CD14-positive monocyte (primary cell): Measurements from ENCODE around the gene DMAC1. TPM values are rescaled to one million over a fixed set of nuclear protein-coding genes. Genes with fewer than 3 reads are reported as not detected.

Experiments
- DNase-seq, 3 donors: peaks; one replicate each; pipeline ENCODE4 v3.0.0-alpha.2; 2011 to 2022
- H2AFZ ChIP-seq: 2 replicates; pipeline ENCODE4 v1.6.0; 2012; ENCODE audit warnings: mild to moderate bottlenecking, low read depth, low read length, inconsistent platforms; ENCODE audit not compliant: insufficient read depth, poor library complexity, severe bottlenecking
- H3K27ac ChIP-seq, 2 donors: 1 replicate in 1 of 2; 2 replicates in 1 of 2; pipeline ENCODE4 v1.5.1; 2012 to 2013; ENCODE audit warnings: low read length in 2 of 2, control low read depth in 1 of 2, inconsistent platforms in 1 of 2, low read depth in 1 of 2, mild to moderate bottlenecking in 1 of 2
- H3K27me3 ChIP-seq, 2 donors: one replicate each; pipeline versions ENCODE4 v1.6.0 to v1.6.1; 2011 to 2013; ENCODE audit warnings: low read length in 2 of 2; ENCODE audit not compliant: control insufficient read depth in 2 of 2, insufficient read depth in 2 of 2
- H3K36me3 ChIP-seq, 2 donors: replicated peaks in 1 of 2; 1 replicate in 1 of 2; 2 replicates in 1 of 2; pipeline versions ENCODE4 v1.5.1 to v1.6.1; 2012 to 2013; ENCODE audit warnings: low read length in 2 of 2, control low read depth in 1 of 2, inconsistent platforms in 1 of 2, mild to moderate bottlenecking in 1 of 2; ENCODE audit not compliant: insufficient read depth in 2 of 2, control insufficient read depth in 1 of 2
- H3K4me1 ChIP-seq, 2 donors: 1 replicate in 1 of 2; 2 replicates in 1 of 2; pipeline versions ENCODE4 v1.5.1 to v1.6.1; 2012 to 2013; ENCODE audit warnings: low read length in 2 of 2, control low read depth in 1 of 2, inconsistent platforms in 1 of 2, mild to moderate bottlenecking in 1 of 2, moderate library complexity in 1 of 2; ENCODE audit not compliant: insufficient read depth in 2 of 2, control insufficient read depth in 1 of 2
- H3K4me2 ChIP-seq: replicated peaks from 2 replicates; pipeline ENCODE3; 2012; ENCODE audit warnings: low read length, moderate library complexity, mild to moderate bottlenecking; ENCODE audit not compliant: poor library complexity, severe bottlenecking; ENCODE audit errors: extremely low read depth
- H3K4me3 ChIP-seq, 3 experiments: fragments of 200-600 bp in 1 of 3; sonication (generic) in 1 of 3; replicated peaks in 1 of 3; 1 replicate in 2 of 3; 2 replicates in 1 of 3; pipeline ENCODE4 v1.5.1; 2011 to 2013; ENCODE audit warnings: low read length in 3 of 3, mild to moderate bottlenecking in 3 of 3, control low read depth in 2 of 3, low read depth in 2 of 3, inconsistent platforms in 1 of 3, moderate library complexity in 1 of 3
- H3K79me2 ChIP-seq: 2 replicates; pipeline ENCODE4 v1.6.0; 2012; ENCODE audit warnings: mild to moderate bottlenecking, control low read depth, inconsistent platforms, low read length, moderate library complexity; ENCODE audit not compliant: insufficient read depth
- H3K9ac ChIP-seq: 2 replicates; pipeline ENCODE4 v1.6.0; 2017; ENCODE audit warnings: low read length, mild to moderate bottlenecking; ENCODE audit not compliant: insufficient read depth, poor library complexity, severe bottlenecking
- H3K9me3 ChIP-seq, 2 donors: replicated peaks in 1 of 2; 1 replicate in 1 of 2; 2 replicates in 1 of 2; pipeline versions ENCODE4 v1.5.1 to v1.6.1; 2012 to 2013; ENCODE audit warnings: low read length in 2 of 2, control low read depth in 1 of 2; ENCODE audit not compliant: control insufficient read depth in 1 of 2, insufficient read depth in 1 of 2
- H4K20me1 ChIP-seq: 2 replicates; pipeline ENCODE4 v1.6.0; 2012; ENCODE audit warnings: mild to moderate bottlenecking, low read length, control low read depth, moderate library complexity; ENCODE audit not compliant: insufficient read depth
- H3K27ac Mint-ChIP-seq, 7 donors: one replicate each; pipeline ENCODE4 v1.8.0; 2020; ENCODE audit warnings: mild to moderate bottlenecking in 7 of 7, mixed read lengths in 7 of 7, moderate library complexity in 6 of 7, inconsistent platforms in 2 of 7
- H3K27me3 Mint-ChIP-seq, 3 donors: one replicate each; pipeline ENCODE4 v1.8.0; 2021 to 2022; ENCODE audit warnings: low read depth in 3 of 3, mild to moderate bottlenecking in 3 of 3, mixed read lengths in 3 of 3, moderate library complexity in 3 of 3, inconsistent platforms in 1 of 3
- H3K36me3 Mint-ChIP-seq, 2 donors: one replicate each; pipeline ENCODE4 v1.8.0; 2020; ENCODE audit warnings: mixed read lengths in 2 of 2, inconsistent platforms in 1 of 2, mild to moderate bottlenecking in 1 of 2
- H3K4me1 Mint-ChIP-seq: one replicate; pipeline ENCODE4 v1.8.0; 2020; ENCODE audit warnings: mild to moderate bottlenecking, mixed read lengths
- H3K4me3 Mint-ChIP-seq, 2 donors: one replicate each; pipeline ENCODE4 v1.8.0; 2020; ENCODE audit warnings: mild to moderate bottlenecking in 2 of 2, mixed read lengths in 2 of 2, moderate library complexity in 1 of 2
- H3K9me3 Mint-ChIP-seq, 7 donors: one replicate each; pipeline ENCODE4 v1.8.0; 2020 to 2022; ENCODE audit warnings: mixed read lengths in 7 of 7, mild to moderate bottlenecking in 6 of 7, moderate library complexity in 6 of 7, inconsistent platforms in 2 of 7
- WGBS: methylation state at CpG from one replicate; pipeline ENCODE4 v1.1.5; 2013; ENCODE audit warnings: missing lambda C conversion rate; ENCODE audit not compliant: insufficient coverage; 5-methylcytosine and 5-hydroxymethylcytosine counted together
- intact Hi-C, 2 donors: fragments of 100-400 bp; cut with micrococcal nuclease; formaldehyde crosslinking; loops; one replicate each; pipeline versions ENCODE4 v1.15.0 to v1.15.1; 2023
- polyA plus RNA-seq, 3 donors: library from polyadenylated mRNA; depleted of rRNA in 1 of 3; unstranded in 2 of 3; stranded (reverse) in 1 of 3; fragments of 300-500 nt in 2 of 3; fragments of >200 nt in 1 of 3; fragmentation: Illumina TruSeq in 2 of 3; gene quantifications; 1 replicate in 2 of 3; 2 replicates in 1 of 3; pipeline ENCODE4 v1.2.3, GENCODE V29; 2012 to 2021
- TF ChIP-seq, protein P1 (sequence below): fragments of 200-600 bp; IDR thresholded peaks from one replicate; pipeline ENCODE4 v1.8.0; 2022; ENCODE audit warnings: antibody characterized with exemption, mild to moderate bottlenecking

The DMAC1 gene
- polyA plus RNA-seq, 3 donors = 3.0 to 29.6 (median 25.4) TPM

DNA sequence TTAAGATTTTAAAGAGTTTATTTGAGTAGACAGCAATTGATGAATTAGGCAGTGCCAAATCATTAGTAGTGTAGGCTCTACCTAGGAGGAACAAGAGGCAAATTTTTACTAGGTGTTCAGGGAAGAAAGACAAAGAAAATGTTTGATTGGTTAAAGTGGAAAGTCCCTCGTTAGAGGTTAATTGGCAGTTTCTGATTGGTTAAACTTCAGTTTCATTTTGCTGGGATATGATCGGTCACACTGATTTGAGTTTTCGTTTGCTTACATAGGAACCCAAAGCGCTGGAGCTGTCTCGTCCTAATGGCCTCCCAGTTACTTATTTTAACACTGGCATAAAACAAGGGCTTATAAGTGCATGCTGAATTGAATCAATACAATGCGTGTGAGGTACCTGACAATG lies 15.1 kb downstream of the DMAC1 start:
- H3K9me3 ChIP-seq = no peaks in the 10 kb centered on the region
- no peak overlapping the region for H3K4me2 ChIP-seq
- no peaks in the 10 kb centered on the region for H3K4me1 Mint-ChIP-seq
- H3K36me3 ChIP-seq = no peaks in the 10 kb centered on the region
- 92% methylated on average over 2 of the region's 6 CpGs for WGBS
- no peaks in the 10 kb centered on the region for H3K27me3 ChIP-seq
- H2AFZ ChIP-seq = no peak overlapping the region
- no peak for DNase-seq
- peaks cover 0 to 2% (median 2%) of the 10 kb centered on the region in 3 donors for H3K27me3 Mint-ChIP-seq
- no peaks in the 10 kb centered on the region for H3K9me3 Mint-ChIP-seq
- H3K4me1 ChIP-seq = no peaks in the 10 kb centered on the region
- TF ChIP-seq, protein P1, sequence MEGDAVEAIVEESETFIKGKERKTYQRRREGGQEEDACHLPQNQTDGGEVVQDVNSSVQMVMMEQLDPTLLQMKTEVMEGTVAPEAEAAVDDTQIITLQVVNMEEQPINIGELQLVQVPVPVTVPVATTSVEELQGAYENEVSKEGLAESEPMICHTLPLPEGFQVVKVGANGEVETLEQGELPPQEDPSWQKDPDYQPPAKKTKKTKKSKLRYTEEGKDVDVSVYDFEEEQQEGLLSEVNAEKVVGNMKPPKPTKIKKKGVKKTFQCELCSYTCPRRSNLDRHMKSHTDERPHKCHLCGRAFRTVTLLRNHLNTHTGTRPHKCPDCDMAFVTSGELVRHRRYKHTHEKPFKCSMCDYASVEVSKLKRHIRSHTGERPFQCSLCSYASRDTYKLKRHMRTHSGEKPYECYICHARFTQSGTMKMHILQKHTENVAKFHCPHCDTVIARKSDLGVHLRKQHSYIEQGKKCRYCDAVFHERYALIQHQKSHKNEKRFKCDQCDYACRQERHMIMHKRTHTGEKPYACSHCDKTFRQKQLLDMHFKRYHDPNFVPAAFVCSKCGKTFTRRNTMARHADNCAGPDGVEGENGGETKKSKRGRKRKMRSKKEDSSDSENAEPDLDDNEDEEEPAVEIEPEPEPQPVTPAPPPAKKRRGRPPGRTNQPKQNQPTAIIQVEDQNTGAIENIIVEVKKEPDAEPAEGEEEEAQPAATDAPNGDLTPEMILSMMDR = no peak
- H4K20me1 ChIP-seq = no peaks in the 10 kb centered on the region
- H3K4me3 Mint-ChIP-seq = no peak overlapping the region
- H3K79me2 ChIP-seq = no peaks in the 10 kb centered on the region
- intact Hi-C loops = no loop called here
- no peak overlapping the region for H3K4me3 ChIP-seq
- H3K27ac ChIP-seq = no peak overlapping the region
- no peak overlapping the region for H3K9ac ChIP-seq
- H3K27ac Mint-ChIP-seq = no peak overlapping the region
- H3K36me3 Mint-ChIP-seq = peaks cover 0 to 2% of the 10 kb centered on the region in 2 donors

- no peak overlapping the region for H3K4me3 Mint-ChIP-seq
- Histone ChIP-seq H3K79me2 (no peaks in the 10 kb centered on the region), H3K9ac (no peak overlapping the region), H2AFZ (no peak overlapping the region), H3K27me3 (no peaks in the 10 kb centered on the region), H3K27ac (no peak overlapping the region), H3K4me3 (no peak overlapping the region), H4K20me1 (no peaks in the 10 kb centered on the region), H3K4me1 (no peaks in the 10 kb centered on the region), H3K36me3 (no peaks in the 10 kb centered on the region), H3K4me2 (no peak overlapping the region), H3K9me3 (no peaks in the 10 kb centered on the region)
- peaks cover 0 to 2% of the 10 kb centered on the region in 2 donors for H3K36me3 Mint-ChIP-seq
- H3K27me3 Mint-ChIP-seq = peaks cover 0 to 2% (median 2%) of the 10 kb centered on the region in 3 donors
- DNase-seq = no peak
- TF ChIP-seq, protein P1 = no peak
- H3K9me3 Mint-ChIP-seq = no peaks in the 10 kb centered on the region
- intact Hi-C loops = no loop called here
- WGBS = no CpG with 5 or more reads among the region's 5 CpGs
- no peak overlapping the region for H3K27ac Mint-ChIP-seq
- H3K4me1 Mint-ChIP-seq = no peaks in the 10 kb centered on the region
Observed at GRCh38 chr9:7783635-7784063, 15.9 kb downstream of the DMAC1 start.
